ENCODE results near the gene TCP11. TPM values are rescaled to one million over a fixed set of nuclear protein-coding genes. Genes with fewer than 3 reads are reported as not detected.

The TCP11 gene
- polyA plus RNA-seq, 1 of the 3 experiments (the other 2 are of a cell fraction), result 0.16 TPM

- peaks cover 0 to 24% of the 10 kb centered on the region in 2 experiments; a peak in 3 of 4 replicates for H3K4me1 ChIP-seq (ENCODE audit: control insufficient read depth in 1 of 2, insufficient read depth in 2 of 2, low read depth in 1 of 2, low read length in 1 of 2)
- ChIA-PET POLR2A (no interaction called here), CTCF (interaction anchor here (1.3 to 1.9 kb wide), 3 partner anchors 11 to 61 kb away, joined by 4 to 6 read pairs (median 6); no protein-coding TSS in a partner anchor)
- 78% methylated on average over 2 of the region's 2 CpGs for WGBS (ENCODE audit: low lambda C conversion rate)
- TF ChIP-seq FOSL2 (IDR thresholded peaks at IDR 0.05; ENCODE audit: borderline replicate concordance, low read depth) (no peak), TAF1 (IDR thresholded peaks at IDR 0.05; ENCODE audit: borderline replicate concordance, low read depth, low read length) (no peak), MEF2A (IDR thresholded peaks at IDR 0.05; ENCODE audit: borderline replicate concordance, low read depth) (no peak)
- H3K36me3 ChIP-seq (replicated peaks in 1 of 2; ENCODE audit: control insufficient read depth in 1 of 2, insufficient read depth in 2 of 2, low read length in 1 of 2), result no peaks in the 10 kb centered on the region
- no peaks in the 10 kb centered on the region for H3K27me3 ChIP-seq (ENCODE audit: insufficient read depth)
- no peak overlapping the region for H3K4me2 ChIP-seq
- H2AFZ ChIP-seq (ENCODE audit: low read depth), result no peak overlapping the region
- no peaks in the 10 kb centered on the region for H3K79me2 ChIP-seq (ENCODE audit: insufficient read depth)
- no peaks in the 10 kb centered on the region for H3K9me2 ChIP-seq
- H3K9me3 ChIP-seq, result no peaks in the 10 kb centered on the region
- no peak overlapping the region for H3K9ac ChIP-seq
- no peak for DNase-seq
- no peak overlapping the region for H3K4me3 ChIP-seq (ENCODE audit: low read depth in 2 of 2, low read length in 1 of 2)
- H3K27ac ChIP-seq (ENCODE audit: low read depth in 2 of 2, low read length in 1 of 2), result peak overlapping the region in 1 of 2 experiments; percentile 16; a peak in 1 of 4 replicates
- no peaks in the 10 kb centered on the region for H4K20me1 ChIP-seq (ENCODE audit: insufficient read depth)
- peaks cover 29% of the 10 kb centered on the region for H3F3A ChIP-seq (replicated peaks; ENCODE audit: insufficient read depth)
These were observed 38.9 kb upstream of the TCP11 start for GRCh38 chr6:35179901-35180535.

GRCh38 chr6:35178932-35179832 is 38.0 kb upstream of the TCP11 start:
- H3K9me3 ChIP-seq, result no peaks in the 10 kb centered on the region
- peaks cover 29% of the 10 kb centered on the region for H3F3A ChIP-seq (replicated peaks; ENCODE audit: insufficient read depth)
- CTCF ChIA-PET, result interaction anchor here (1.2 to 1.9 kb wide), 4 partner anchors 12 to 62 kb away, joined by 4 to 6 read pairs (median 5); no protein-coding TSS in a partner anchor
- H3K9ac ChIP-seq, result no peak overlapping the region
- POLR2A ChIA-PET, result no interaction called here
- no peak overlapping the region for H2AFZ ChIP-seq (ENCODE audit: low read depth)
- H3K79me2 ChIP-seq (ENCODE audit: insufficient read depth), result no peaks in the 10 kb centered on the region
- H3K4me1 ChIP-seq (ENCODE audit: control insufficient read depth in 1 of 2, insufficient read depth in 2 of 2, low read depth in 1 of 2, low read length in 1 of 2), result peaks cover 0 to 22% of the 10 kb centered on the region in 2 experiments; a peak in 3 of 4 replicates
- TF ChIP-seq RCOR1 (IDR thresholded peaks at IDR 0.05; ENCODE audit: low read length), result no peak
- TF ChIP-seq TAF1 (IDR thresholded peaks at IDR 0.05; ENCODE audit: borderline replicate concordance, low read depth, low read length), result no peak
- TF ChIP-seq SMC3 (IDR thresholded peaks at IDR 0.05; ENCODE audit: low read depth, low read length), result no peak
- TF ChIP-seq ELF1 (IDR thresholded peaks at IDR 0.05), result no peak
- no peak for TF ChIP-seq RXRA (IDR thresholded peaks at IDR 0.05; ENCODE audit: borderline replicate concordance, low read depth)
- no peak for TF ChIP-seq ZBTB33 (IDR thresholded peaks at IDR 0.05; ENCODE audit: borderline replicate concordance, low read depth)
- TF ChIP-seq EZH2phosphoT487 (IDR thresholded peaks at IDR 0.05; ENCODE audit: borderline replicate concordance, low read depth), result no peak
- no peak for TF ChIP-seq MEF2A (IDR thresholded peaks at IDR 0.05; ENCODE audit: borderline replicate concordance, low read depth)
- no peak for TF ChIP-seq NFIC (IDR thresholded peaks at IDR 0.05; ENCODE audit: borderline replicate concordance)
- TF ChIP-seq, protein P1, sequence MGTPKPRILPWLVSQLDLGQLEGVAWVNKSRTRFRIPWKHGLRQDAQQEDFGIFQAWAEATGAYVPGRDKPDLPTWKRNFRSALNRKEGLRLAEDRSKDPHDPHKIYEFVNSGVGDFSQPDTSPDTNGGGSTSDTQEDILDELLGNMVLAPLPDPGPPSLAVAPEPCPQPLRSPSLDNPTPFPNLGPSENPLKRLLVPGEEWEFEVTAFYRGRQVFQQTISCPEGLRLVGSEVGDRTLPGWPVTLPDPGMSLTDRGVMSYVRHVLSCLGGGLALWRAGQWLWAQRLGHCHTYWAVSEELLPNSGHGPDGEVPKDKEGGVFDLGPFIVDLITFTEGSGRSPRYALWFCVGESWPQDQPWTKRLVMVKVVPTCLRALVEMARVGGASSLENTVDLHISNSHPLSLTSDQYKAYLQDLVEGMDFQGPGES (IDR thresholded peaks at IDR 0.05; ENCODE audit: low read depth, low read length), result no peak
- H3K9me2 ChIP-seq, result no peaks in the 10 kb centered on the region
- no peak for DNase-seq
- no peak overlapping the region for H3K4me3 ChIP-seq (ENCODE audit: low read depth in 2 of 2, low read length in 1 of 2)
- H4K20me1 ChIP-seq (ENCODE audit: insufficient read depth), result no peaks in the 10 kb centered on the region
- 92% methylated on average over 5 of the region's 5 CpGs for WGBS (ENCODE audit: low lambda C conversion rate)
- no peaks in the 10 kb centered on the region for H3K27me3 ChIP-seq (ENCODE audit: insufficient read depth)
- no peaks in the 10 kb centered on the region for H3K36me3 ChIP-seq (replicated peaks in 1 of 2; ENCODE audit: control insufficient read depth in 1 of 2, insufficient read depth in 2 of 2, low read length in 1 of 2)
- H3K4me2 ChIP-seq, result no peak overlapping the region
- peak overlapping the region in 1 of 2 experiments; percentile 54; a peak in 1 of 4 replicates for H3K27ac ChIP-seq (ENCODE audit: low read depth in 2 of 2, low read length in 1 of 2)

Data from SK-N-SH (cell line).